ENCODE data around the gene CMPK2.
A peak's percentile ranks its signal among the peaks of the same experiment; 100 is the strongest.

CMPK2 gene

DNA sequence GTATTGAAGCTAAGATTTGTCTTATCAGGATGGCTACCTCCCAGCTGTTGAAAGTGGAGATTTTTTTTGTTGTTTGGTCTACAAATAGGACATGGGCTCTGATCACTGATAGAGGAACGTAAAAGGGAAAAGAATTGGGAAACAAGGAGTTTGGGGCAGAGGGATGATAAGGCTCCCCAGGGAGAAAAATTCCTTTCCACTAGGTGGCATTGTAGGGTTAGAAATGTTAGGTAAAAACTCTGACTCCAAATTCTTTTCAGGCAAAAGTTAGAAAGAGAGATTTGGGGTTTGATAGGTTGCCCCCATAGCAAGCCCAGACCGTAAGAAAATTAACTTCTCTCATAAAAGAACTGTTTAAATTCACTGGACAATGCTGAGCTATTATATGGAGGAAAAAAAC, 19.8 kb downstream of the CMPK2 start:
- no peak for FAIRE-seq
- no peak for DNase-seq (ENCODE audit: low spot score)

DNA sequence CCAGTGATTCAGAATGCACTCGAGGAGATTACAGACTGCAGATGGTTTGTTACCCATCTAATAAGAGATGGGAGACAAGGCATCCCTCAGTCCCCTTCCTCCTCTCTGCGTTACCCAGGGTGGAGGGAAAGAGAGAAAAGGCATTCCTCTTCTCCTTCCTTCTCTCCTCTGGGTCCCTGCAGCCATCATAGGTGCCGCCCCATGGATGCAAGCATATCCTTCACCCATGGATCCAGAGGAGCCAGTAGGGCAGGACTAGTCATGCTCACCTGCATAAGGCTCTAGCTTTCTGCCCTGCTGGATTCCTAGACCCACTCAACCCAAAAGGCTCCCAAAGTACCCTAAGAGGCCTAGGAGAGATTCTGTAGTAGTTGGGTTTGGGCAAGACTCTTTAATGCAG, 20.4 kb downstream of the CMPK2 start:
- FAIRE-seq (no peak), DNase-seq (ENCODE audit: low spot score) (no peak)

DNA sequence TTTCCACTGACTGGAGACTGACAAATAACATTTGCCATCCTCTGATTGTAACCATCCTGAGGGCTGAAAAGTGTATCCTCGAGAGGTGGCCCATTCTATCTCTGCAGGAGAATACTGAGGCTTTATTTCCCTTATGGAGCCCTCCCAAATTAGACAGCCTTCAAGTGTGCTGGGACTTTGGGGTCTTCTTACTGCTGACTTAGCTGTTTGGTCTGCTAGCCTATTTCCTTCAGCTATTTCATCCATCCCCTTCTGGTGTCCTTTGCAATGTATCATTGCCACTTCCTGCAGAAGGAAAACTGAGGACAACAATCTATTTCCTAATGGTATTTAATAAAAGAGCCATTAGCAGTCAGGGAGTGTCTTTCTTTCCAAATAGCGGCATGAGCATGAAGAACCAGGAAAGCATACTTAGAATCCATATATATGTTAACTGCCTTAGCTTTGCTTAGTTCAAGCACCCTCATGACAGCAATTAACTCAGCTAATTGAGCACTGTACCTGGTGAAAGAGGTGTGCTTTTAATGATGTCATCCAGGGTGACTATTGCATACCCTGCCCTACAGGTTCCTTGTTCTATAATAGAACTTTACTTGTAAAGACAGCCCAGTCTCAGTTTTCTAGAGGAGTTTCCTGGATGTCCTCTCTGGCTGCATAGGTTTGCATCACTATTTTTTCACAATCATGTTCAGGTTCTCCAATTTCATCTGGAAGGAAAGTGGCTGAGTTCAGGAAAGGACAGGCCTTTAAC, 24.0 kb downstream of the CMPK2 start:
- DNase-seq (ENCODE audit: low spot score) (no peak), FAIRE-seq (no peak)

DNA sequence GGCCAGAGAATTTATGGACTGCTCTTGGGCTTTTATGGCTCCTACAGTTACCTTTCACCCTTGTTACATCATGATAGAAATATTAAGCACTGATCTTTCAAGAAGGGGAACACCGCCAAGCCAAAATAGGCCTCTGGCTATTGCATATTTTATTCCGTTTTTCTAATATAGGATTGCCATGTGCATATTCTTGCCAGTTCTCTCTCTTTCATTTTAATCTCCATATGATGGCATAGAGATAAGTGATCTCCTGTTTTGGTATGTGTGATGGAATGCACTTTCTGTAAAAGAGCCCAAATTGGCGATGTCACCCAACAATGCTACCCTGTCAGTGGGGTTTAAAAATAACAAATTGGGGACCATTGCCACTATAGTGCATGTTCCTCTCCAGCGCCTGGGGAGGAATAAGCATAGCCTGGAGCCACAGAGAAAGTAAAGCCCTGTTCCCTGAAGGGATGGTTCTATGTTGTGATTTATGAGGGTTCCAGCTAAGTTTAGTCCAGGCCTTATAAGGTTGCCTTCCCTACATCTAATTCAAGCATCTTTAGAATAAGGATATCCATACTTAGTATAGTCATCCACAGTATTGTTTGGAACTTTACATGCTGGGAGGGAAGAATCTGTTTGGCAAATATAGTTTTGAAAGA, 26.9 kb downstream of the CMPK2 start:
- no peak for FAIRE-seq
- no peak for DNase-seq (ENCODE audit: low spot score)

DNA sequence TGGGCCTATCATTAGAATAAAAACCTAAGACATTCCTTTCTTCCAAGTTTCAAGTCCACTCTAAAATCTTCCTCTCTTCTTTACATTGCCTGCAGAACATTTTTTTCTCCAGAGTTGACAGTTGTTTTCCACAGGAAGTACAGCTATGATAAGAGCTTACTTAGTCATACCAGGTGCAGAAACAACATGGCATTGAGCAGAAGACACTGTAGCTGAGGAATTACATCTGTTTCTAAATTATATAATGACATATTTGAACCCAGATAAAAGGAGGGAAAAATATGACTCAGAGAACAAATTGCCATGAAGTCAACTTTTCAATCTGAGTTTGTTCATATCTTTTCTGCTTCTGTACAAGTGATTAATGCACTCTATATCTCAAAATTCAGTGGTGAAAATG, 30.2 kb downstream of the CMPK2 start:
- no peak for FAIRE-seq

DNA sequence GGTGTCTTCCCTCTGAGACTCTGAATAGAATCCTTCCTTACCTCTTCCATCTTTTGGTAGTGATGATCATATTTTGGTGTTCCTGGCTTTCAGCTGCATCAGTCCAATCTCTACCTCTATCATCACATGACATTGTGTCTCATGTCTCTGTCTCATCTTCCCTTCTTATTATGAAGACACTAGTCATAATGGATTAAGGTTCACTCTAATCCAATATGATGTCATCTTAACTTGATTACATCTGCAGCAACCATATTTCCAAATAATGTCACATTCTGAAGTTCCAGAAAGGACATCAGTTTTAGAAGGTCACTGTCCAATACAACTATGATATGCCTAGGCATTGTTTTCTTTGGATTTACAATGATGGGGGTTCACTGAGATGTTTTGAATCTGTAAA, 31.5 kb downstream of the CMPK2 start:
- no peak for FAIRE-seq
- no peak for DNase-seq (ENCODE audit: low spot score)

More for the DNA sequence above, 30.2 kb downstream of the CMPK2 start:
- no peak for DNase-seq (ENCODE audit: low spot score)

DNA sequence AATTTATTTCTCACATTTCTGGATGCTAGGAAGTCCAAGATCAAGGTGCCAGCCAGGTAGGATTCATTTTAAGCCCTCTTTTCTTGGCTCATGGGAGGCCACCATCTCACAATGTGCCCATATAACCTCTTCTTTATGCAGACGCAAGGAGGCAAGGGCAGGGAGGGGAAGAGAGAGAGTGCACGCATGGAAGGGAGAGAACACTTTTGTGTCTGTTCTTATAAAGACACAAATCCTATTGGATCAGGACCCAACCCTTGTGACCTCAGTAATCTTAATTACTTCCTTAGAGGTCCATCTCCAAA, 32.5 kb downstream of the CMPK2 start:
- no peak for DNase-seq (ENCODE audit: low spot score)
- FAIRE-seq = no peak

DNA sequence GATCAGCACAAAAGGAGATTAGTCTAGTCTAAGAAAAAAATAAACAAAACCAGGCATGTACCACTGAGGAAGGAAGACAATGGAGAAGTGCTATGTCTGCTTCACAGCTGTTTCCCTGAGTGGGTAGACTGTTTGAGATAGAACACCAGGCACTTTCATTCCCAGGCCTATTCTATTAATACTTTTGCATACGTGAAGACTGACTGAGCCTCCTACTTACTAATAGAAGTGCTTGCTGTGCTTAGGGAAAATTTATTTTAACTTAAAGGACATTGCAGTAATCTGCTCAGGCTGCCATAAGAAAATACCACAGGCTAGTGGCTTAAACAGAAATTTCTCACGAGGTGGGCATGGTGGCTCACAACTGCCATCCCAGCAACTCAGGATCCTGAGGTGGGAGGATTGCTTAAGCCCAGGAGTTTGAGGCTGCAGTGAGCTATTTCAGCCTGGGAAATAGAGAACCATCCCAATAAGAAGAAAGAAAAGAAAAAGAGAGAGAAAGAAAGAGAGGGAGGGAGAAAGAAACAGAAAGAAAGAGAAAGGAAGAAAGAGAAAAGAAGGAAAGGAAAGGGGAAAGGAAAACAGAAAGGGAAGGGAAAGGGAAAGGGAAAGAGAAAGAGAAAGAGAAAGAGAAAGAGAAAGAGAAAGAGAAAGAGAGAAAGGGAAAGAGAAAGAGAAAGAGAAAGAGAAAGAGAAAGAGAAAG, 33.0 kb downstream of the CMPK2 start:
- FAIRE-seq (no peak), DNase-seq (ENCODE audit: low spot score) (no peak)

DNA sequence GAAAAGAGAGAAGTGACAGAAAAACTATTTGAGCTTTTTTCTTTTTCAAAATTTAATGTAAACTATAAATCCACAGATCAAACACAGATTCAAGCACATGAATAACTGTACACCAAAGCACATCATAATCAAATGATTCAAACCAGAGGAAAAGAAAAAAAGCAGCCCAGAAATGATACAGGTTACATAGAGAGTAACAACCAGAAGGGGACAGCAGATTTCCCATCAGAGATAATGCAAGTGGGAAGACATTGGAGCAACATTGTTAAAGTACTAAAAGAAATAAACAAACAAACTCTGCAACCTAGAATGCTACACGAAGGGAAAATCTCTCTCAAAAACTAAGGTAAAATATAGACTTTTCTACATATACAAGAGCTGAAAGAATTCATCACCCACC, 34.5 kb downstream of the CMPK2 start:
- DNase-seq (ENCODE audit: low spot score) = no peak
- no peak for FAIRE-seq

DNA sequence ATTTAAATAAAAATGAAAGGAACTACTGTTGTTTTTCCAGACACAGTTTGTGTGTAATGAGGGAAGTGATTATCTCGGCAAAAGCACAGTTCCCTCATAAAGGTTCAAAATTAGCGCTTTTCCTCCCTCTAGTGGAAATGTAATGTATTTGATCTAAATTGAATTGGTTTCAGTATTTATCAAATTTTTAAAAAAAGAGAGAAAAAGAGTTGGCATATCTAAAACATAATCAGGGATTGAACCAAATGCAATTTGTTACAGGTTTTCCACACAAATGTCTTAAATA, 37.5 kb downstream of the CMPK2 start:
- no peak for FAIRE-seq
- DNase-seq (ENCODE audit: low spot score) = no peak

DNA sequence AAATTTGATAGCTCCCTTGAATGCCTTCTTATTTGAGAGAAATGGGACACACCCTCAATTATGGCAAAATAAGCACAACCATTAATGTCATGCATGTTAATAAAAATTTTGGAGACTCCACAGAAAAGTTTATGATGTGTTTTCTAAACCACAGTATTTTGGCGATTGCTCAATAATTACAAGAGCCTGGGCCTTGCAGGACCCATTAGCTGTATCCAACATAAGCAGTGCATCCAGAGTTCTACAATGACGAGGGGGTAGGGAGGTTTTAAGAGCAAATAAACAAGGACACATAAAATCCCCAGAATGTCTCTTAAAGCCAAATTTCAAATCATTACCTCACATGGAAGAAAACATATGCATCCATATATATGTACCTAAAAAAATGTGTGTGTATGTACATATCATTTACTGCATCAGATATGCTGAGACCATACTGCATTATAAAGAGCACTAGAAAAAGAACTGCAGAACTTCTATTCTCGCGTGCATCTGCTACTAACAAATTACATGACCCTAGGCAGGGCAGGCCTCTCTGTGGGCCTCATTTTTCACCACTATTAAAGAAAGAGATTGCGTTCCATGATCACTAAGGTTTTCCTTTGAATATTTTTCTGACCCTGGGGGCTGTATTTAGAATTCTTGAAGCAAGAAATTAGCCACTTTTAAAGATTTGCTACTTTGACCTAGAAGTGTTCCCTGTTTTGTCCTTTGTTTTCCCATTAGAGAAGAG, 38.0 kb downstream of the CMPK2 start:
- no peak for DNase-seq (ENCODE audit: low spot score)
- FAIRE-seq = no peak

DNA sequence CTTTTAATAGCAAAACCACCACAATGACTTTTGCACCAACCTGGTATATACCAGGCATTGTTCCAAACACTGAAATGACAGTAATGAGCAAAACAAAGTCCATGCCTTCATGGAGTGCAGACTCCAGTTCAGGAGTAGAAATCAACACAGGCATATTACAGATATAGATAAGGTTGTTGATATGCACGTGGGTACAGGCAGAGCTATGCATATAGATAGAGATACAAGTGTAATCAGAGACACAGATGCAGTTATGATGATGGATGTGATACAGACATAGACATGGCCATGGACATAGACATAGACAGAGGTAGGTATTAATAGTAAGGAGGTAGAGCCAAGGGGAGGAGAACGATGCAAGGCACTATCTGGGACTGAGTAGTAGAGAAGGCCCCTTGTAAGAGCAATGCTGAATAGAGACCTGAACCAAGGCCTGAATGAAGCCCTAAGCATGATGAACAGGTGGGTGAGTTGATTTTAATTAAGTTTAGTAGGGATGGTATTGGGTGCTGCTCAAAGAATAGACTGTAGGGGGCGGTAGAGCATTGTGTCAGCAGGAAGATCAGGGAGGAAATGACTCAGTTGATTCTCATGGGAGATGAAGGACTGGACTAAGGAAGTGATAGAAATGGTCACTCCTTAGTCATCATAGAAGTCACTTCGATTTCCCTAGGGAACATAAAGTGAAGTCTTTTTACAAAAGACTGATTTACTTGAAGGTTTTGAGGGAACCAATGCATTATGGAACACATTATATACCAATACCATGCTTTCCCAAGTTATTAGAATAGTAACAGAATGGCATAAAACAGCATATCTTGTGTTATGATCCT, 39.4 kb downstream of the CMPK2 start:
- peak; percentile 76 for DNase-seq (ENCODE audit: low spot score)
- FAIRE-seq = peak; percentile 67

DNA sequence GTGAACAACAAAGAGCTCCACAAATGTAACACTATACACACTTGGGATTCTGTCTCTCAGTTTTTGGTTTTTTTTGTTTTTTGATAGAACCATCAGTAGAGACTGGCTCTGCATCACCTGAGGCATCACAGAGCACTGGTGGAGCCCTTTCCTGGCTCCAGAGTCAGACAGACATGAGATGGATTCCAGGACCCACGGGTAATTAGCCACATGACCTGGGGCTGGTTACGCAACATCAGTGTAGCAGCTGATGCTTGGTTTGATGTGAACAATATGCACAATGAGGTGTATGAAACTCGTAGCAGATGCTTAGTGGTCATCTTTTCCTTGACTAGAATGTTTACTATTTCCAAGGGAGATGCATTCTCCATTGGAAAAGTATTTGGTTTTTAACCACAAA, 40.7 kb downstream of the CMPK2 start:
- DNase-seq (ENCODE audit: low spot score) = no peak
- FAIRE-seq = no peak

DNA sequence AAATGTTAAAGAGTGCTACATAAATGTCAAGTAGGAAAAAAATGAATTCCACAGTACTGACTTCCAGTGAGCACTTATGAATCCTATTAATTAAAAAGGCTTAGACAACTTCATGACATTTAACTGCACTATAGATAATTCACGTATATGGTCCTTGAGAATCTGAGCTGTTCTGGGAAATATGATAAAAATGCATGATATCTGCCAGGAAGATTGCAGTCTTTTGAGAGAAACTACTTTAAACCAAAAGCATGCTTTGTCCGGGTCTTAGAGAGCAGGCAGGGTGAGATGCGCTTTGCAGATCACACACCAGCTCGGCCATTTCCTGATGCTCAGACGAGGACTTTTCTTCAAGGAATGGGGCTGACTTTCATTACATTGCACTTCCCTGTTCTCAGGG, 42.6 kb downstream of the CMPK2 start:
- DNase-seq (ENCODE audit: low spot score) (no peak), FAIRE-seq (no peak)

DNA sequence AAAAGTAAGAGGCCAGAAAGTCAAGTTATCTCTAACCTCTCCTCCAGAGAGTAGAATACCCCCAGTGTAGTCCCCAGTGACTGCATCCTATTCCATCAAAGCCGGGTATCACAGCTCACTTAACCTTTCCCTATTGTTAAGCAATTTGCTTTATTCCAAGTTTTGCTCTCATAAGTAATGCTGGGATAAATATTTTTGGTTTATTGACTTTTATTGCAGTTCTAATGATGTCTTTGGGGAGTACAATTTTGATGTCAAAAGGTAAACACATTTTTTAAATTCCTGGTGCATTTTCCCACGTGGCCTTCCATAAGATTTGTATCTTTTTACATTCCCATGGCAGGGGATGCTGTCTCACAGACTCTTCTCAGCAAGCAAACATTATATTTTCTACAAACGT, 43.3 kb downstream of the CMPK2 start:
- DNase-seq (ENCODE audit: low spot score) = no peak
- FAIRE-seq = no peak

DNA sequence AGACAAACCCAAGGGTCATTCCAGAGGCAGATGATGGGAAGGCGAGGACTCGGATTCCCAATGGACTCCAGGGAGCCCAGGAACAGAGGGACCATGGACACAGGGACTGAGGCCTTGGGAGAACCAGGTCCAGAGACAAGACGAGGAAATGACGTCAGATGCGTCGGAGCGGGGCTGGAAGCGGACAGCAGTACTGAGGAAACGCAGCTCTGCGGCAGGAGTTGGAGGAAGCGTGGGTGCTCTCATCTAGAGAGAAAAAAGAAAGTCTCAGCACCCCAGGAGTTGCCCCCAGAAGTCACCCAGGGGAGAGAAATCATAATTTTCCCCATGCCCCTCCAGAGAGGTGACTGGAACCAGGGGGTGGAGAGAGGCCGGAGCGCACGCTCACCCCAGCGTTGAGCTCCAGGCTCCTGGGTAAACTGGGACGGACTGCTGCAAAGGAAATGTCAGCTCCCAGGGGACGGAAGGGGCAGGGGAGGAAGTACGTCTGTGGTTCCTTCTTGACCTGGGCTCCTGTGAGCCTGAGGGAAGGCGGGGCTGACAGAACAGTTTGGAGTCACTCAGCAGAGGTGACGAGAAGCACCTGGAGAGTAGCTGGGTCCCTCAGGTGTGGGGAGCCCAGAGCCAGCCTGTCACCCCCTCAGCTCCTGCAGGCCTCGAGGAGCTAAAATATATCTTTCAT, 44.7 kb downstream of the CMPK2 start:
- DNase-seq (ENCODE audit: low spot score) (no peak), FAIRE-seq (no peak)

DNA sequence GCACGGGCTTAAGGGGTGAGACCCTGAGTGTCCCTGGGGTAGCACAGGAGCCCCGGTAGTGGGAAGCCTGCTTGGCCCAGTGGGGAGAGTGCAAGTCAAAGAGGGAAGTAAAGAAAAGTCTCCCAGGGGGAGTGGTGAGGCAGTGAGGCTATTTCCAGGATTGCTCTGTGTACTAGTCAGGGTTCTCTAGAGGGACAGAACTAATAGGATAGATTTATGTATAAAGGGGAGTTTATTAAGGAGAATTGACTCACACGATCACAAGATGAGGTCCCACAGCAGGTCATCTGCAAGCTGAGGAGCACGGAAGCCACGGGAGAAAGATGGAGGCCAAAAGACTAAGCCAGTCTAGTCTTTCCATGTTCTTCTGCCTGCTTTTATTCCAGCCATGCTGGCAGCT, 45.5 kb downstream of the CMPK2 start:
- no peak for FAIRE-seq

DNA sequence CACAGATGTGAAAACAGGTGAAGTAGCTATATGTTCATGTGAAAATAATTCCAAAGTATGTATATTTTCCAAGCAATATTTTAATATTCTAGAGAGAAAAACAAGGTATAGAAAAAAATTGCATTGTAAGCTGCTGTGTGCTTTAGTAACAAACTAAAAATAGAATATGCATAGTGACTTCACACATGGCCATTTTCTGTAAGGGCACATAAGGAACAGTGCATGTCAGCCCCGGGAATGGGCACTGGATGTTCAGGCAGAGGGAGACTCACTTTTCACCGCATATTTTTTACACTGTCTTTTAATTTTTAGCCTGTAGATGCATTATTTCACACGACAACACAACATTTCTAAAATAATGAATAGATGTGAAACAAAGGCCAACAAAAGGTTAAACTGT, 46.0 kb downstream of the CMPK2 start:
- DNase-seq (ENCODE audit: low spot score) (no peak), FAIRE-seq (no peak)

More for the DNA sequence above, 45.5 kb downstream of the CMPK2 start:
- no peak for DNase-seq (ENCODE audit: low spot score)

DNA sequence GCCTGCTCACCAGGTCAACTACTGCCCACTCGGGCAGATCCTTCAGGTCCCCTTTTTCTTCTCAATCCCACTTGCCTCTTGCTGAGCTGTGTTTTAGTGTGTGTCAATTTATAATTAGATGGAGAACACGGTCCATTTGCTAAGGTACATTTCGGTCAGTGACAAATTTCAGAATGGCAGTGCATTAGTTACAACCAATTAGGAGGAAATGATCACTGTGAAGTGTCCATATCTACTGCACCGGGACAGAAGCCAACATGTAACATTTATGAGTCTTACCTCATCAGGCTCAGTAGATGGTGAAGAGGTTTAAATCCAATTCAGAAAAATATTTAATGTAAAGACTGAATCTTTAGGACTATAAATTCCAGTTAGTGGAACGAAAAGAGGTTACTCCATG, 47.7 kb downstream of the CMPK2 start:
- FAIRE-seq = no peak
- no peak for DNase-seq (ENCODE audit: low spot score)

DNA sequence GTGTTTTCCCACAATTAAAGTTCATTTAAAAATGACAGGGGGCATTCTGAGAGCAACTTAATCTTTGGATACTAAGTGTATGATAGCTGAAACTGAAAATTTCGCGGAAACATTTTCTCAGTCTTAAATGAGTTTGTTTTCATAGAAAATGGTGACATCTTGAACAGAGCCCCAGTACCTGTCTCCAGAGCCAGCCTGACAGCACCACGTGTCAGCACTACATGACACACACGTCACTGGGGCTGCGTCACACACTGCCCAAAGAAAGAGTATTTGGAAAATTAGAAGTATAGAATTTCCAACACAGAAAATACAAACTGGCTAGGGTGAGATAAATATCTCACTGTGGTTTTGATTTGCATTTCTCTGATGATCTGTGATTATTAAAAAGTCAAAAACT, 50.8 kb downstream of the CMPK2 start:
- FAIRE-seq = no peak

DNA sequence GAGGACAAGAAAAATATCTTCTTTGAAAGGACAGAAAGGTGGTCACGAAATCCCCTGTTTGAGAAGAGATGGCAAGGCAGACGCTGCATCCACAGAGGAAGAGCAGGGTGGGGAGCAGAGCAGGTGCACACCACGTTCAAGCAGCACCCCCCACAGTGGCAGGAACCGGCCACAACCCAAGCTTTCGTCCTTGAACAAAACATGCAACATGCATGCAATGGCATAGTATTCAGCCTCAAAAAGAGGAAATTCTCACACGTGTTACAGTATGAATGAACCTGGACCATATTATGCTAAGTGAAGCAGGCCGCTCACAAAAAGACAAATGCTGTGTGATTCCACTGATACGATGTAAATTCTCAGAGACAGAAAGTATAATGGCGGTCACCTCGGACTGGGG, 51.4 kb downstream of the CMPK2 start:
- FAIRE-seq = no peak

More for the DNA sequence above, 50.8 kb downstream of the CMPK2 start:
- DNase-seq (ENCODE audit: low spot score) = no peak

More for the DNA sequence above, 51.4 kb downstream of the CMPK2 start:
- no peak for DNase-seq (ENCODE audit: low spot score)
